Thoracic aorta (tissue), 2 donors: Measurements from ENCODE around the gene KMT2D. TPM values are rescaled to one million over a fixed set of nuclear protein-coding genes. Genes with fewer than 3 reads are reported as not detected.

ENCODE experiments used
- ATAC-seq: fragments of 150-250 bp; one replicate; pipeline ENCODE4 v1.8.0; 2017; ENCODE audit warnings: low read depth; ENCODE audit not compliant: insufficient number of reproducible peaks, low FRiP score
- DNase-seq: peaks from one replicate; pipeline ENCODE4 v3.0.0-alpha.2; 2020; ENCODE audit warnings: low spot score
- H3K27ac ChIP-seq, 2 donors: fragments of 200-600 bp; sonication (generic); 1 replicate in 1 of 2; 2 replicates in 1 of 2; pipeline ENCODE4 v1.5.1; 2016; ENCODE audit warnings: mild to moderate bottlenecking in 2 of 2, moderate library complexity in 2 of 2
- H3K27me3 ChIP-seq: fragments of 200-600 bp; sonication (generic); replicated peaks from 2 replicates; pipeline ENCODE4 v1.6.0; 2016; ENCODE audit warnings: mild to moderate bottlenecking; ENCODE audit not compliant: insufficient read depth
- H3K36me3 ChIP-seq: fragments of 200-600 bp; sonication (generic); one replicate; pipeline ENCODE4 v1.5.1; 2016
- H3K4me1 ChIP-seq, 2 donors: fragments of 200-600 bp; sonication (generic); 1 replicate in 1 of 2; 2 replicates in 1 of 2; pipeline versions ENCODE4 v1.5.1 to v1.6.0; 2016; ENCODE audit warnings: low read depth in 2 of 2, mild to moderate bottlenecking in 1 of 2; ENCODE audit not compliant: control insufficient read depth in 1 of 2
- H3K4me3 ChIP-seq: fragments of 200-600 bp; sonication (generic); 2 replicates; pipeline ENCODE4 v1.5.1; 2016; ENCODE audit warnings: mild to moderate bottlenecking
- H3K9me3 ChIP-seq: fragments of 200-600 bp; sonication (generic); 2 replicates; pipeline ENCODE4 v1.5.1; 2016
- total RNA-seq, 2 donors: library from RNA; depleted of rRNA; stranded (reverse); fragments of >200 nt; gene quantifications; one replicate each; pipeline versions ENCODE4 v1.1.0 to v1.2.3, GENCODE V29; 2016
- TF ChIP-seq, protein P1 (sequence below): fragments of 200-600 bp; sonication (generic); IDR thresholded peaks from one replicate; pipeline ENCODE4 v1.5.1; 2019; ENCODE audit warnings: antibody characterized with exemption

KMT2D gene
- total RNA-seq, 2 donors from 2014 or later = 56.5 to 101 TPM

DNA sequence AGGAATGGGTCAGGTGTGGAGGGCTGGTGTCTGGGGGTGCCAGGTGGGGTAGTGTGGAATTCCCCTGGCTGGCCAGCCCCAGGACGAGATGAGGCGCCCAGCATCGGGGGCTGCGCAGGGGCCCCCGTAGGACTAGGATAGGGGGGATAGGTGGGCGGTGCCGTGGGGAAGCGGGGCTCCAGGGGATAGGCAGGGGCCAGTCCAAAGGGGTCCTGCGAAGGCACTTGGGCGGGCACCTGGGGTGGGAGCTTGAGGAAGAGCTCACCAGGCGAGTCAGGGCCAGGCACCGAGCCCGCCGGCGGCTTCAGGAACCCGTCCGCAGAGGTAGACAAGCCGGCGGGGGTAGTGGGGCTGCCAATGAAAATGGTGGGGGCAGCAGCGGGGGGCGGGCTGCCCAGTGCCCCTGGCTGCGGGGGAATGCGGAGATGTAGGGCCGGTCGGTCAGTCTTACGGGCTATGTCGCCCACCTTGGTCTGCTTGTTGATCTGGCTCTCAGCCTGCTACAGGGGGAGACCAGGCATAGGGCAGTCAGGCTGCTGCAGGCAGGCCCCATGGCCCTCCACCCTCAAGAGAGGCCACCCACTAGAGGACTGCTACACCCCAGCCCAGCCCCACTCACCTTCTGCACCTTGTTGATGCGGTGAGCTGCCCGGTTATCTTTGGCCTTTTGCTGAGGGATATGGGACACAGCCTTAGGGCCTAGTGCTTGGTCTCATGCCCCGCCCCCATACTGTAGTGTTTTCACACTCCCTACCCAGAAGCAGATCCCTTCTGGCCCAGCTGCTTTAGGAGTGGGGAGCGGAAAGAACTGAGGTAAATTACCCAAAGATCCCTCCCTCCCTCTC is 19.3 kb downstream of the KMT2D start:
- Histone ChIP-seq H3K4me1 (no peaks in the 10 kb centered on the region), H3K27me3 (no peaks in the 10 kb centered on the region), H3K4me3 (no peak overlapping the region), H3K9me3 (no peaks in the 10 kb centered on the region), H3K36me3 (peaks cover 94% of the 10 kb centered on the region), H3K27ac (no peak overlapping the region)
- no peak for DNase-seq
- TF ChIP-seq, protein P1, sequence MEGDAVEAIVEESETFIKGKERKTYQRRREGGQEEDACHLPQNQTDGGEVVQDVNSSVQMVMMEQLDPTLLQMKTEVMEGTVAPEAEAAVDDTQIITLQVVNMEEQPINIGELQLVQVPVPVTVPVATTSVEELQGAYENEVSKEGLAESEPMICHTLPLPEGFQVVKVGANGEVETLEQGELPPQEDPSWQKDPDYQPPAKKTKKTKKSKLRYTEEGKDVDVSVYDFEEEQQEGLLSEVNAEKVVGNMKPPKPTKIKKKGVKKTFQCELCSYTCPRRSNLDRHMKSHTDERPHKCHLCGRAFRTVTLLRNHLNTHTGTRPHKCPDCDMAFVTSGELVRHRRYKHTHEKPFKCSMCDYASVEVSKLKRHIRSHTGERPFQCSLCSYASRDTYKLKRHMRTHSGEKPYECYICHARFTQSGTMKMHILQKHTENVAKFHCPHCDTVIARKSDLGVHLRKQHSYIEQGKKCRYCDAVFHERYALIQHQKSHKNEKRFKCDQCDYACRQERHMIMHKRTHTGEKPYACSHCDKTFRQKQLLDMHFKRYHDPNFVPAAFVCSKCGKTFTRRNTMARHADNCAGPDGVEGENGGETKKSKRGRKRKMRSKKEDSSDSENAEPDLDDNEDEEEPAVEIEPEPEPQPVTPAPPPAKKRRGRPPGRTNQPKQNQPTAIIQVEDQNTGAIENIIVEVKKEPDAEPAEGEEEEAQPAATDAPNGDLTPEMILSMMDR = no peak
- no peak for ATAC-seq

DNA sequence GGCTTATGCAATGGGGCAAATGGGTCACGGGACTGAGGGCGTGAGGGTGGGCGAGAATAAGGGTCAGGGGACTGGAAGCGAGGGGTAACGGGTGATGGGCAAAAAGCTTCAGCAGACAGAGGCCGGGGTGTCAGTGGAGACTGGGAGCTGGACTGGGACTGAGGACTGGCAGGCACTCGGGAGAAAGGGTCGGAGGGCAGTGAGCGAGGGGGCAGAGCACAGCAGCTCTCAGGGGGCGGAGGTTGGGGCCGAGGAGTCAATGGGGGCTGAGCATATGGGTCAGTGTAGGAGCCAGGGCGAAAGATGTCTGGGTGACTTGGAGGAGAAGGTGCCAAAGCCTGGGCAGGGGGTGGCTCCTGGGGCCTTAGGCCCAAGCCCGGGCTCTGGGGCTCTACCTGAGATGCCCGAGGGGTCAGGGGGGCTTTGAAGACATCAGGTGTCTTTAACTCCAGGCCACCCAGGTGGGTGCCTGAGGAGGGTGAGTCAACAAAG is 20.2 kb downstream of the KMT2D start:
- DNase-seq = no peak
- no peaks in the 10 kb centered on the region for H3K27me3 ChIP-seq
- peaks cover 85% of the 10 kb centered on the region for H3K36me3 ChIP-seq
- TF ChIP-seq, protein P1 = no peak
- no peak overlapping the region for H3K27ac ChIP-seq
- no peaks in the 10 kb centered on the region for H3K4me1 ChIP-seq
- H3K9me3 ChIP-seq = no peaks in the 10 kb centered on the region
- ATAC-seq = no peak
- no peak overlapping the region for H3K4me3 ChIP-seq

DNA sequence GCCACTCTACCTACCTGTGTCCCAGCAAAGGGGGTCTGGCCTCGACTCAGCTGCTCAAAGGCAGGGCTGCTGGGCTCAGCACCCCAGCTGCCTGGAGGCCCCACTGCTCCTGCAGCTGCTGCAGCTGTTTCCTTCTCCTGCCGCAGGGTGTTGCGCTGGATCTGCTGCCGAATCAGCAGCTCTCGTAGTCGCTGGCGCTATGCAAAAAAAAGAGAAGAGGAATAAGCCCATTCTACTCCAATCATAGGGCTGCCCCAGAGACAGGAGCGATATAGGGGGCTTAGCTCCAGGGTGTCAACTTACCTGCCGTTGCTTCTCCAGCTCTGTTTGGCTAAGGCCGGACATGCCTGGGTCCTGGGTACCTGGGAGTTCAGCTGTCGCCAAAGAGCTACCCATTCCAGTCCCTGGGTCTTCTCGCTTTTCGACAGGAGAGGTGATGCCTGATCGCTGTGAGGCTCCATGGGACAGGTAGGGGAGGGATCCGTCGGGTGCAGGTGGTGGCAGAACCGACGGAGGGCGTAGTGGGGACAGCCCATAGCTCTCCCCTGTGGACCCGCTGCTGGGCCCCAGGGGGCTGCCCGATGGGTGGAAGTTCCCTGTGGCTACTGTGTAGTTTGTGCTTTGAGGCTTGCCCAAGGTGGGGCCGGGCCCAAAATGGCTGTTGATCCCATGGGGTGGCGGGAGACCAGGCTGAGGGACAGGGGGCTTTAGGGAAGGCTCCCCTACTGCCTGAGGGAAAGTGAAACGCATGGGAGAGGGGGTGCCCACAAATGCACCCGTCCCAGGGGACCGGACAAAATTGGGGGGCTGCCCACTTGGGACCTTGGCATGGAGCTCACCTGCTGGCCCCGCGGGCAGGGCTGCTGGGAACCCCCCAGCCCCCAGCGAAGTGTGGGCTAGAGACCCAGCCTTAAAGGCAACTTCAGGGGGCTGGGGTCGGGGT is 20.9 kb downstream of the KMT2D start:
- TF ChIP-seq, protein P1 = no peak
- Histone ChIP-seq H3K27me3 (no peaks in the 10 kb centered on the region), H3K4me3 (no peak overlapping the region), H3K27ac (no peak overlapping the region), H3K9me3 (no peaks in the 10 kb centered on the region), H3K4me1 (no peaks in the 10 kb centered on the region), H3K36me3 (peaks cover 78% of the 10 kb centered on the region)
- DNase-seq (no peak), ATAC-seq (no peak)

DNA sequence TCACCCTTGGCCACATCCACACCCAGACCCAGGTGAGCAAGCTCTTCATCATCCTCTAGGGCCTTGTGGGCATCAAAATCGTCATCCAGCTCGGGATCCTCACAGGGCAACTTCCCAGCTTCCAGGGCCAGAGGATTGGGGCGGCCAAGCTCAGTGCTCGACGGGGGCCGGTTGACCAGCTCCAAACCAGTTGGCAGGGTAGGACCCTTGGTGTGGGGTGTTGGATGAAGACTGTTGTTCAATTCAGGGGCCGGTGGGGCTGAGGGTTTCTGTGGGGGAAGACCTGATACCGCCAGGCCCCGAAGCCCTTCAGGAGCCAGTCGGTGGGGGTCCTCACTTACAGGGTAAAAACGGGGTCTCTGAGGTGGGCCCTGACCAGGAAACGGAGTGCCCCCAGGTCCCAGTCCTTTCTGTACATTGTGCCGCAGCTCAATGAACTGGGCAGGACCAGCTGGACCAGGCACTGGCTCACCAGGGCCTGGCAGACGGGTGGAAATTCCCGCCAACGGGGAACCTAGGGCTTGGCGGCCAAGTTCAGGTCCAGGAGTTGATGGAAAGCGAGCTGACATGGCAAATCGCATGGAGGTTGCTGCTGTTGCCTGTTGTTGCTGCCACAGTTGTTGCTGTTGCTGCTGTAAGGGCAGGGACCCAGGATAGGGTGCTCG is 22.2 kb downstream of the KMT2D start:
- Histone ChIP-seq H3K27me3 (no peaks in the 10 kb centered on the region), H3K4me1 (no peaks in the 10 kb centered on the region), H3K9me3 (no peaks in the 10 kb centered on the region), H3K36me3 (peaks cover 78% of the 10 kb centered on the region), H3K27ac (no peak overlapping the region), H3K4me3 (no peak overlapping the region)
- ATAC-seq (no peak), DNase-seq (no peak)
- TF ChIP-seq, protein P1 = no peak
